MM.1S (cell line): ENCODE results near the gene TOP2B.

Source experiments
- DNase-seq: peaks from one replicate; pipeline ENCODE4 v3.0.0-alpha.2; 2015
- H2AFZ ChIP-seq: fragments of 300-600 bp; sonication (generic); 2 replicates; pipeline ENCODE4 v1.6.0; 2016; ENCODE audit warnings: antibody characterized with exemption, low read length
- H3F3A ChIP-seq: fragments of 300-600 bp; sonication (generic); 2 replicates; pipeline ENCODE4 v1.6.1; 2016; ENCODE audit warnings: mild to moderate bottlenecking, antibody characterized with exemption, low read length, moderate library complexity, mixed read lengths; ENCODE audit not compliant: insufficient read depth
- H3K27ac ChIP-seq: fragments of 300-600 bp; sonication (generic); 2 replicates; pipeline ENCODE4 v1.5.1; 2016; ENCODE audit warnings: mild to moderate bottlenecking, low read length
- H3K27me3 ChIP-seq: fragments of 300-600 bp; sonication (generic); replicated peaks from 2 replicates; pipeline ENCODE4 v1.6.0; 2016; ENCODE audit warnings: low read length; ENCODE audit not compliant: insufficient read depth
- H3K36me3 ChIP-seq: fragments of 300-600 bp; sonication (generic); replicated peaks from 2 replicates; pipeline ENCODE4 v1.6.1; 2016; ENCODE audit warnings: mild to moderate bottlenecking, low read length, mixed read lengths; ENCODE audit not compliant: insufficient read depth
- H3K4me1 ChIP-seq: fragments of 300-600 bp; sonication (generic); 2 replicates; pipeline ENCODE4 v1.6.1; 2016; ENCODE audit warnings: low read length, mixed read lengths
- H3K4me2 ChIP-seq: fragments of 300-600 bp; sonication (generic); 2 replicates; pipeline ENCODE4 v1.6.0; 2016; ENCODE audit warnings: low read depth, low read length
- H3K4me3 ChIP-seq: fragments of 300-600 bp; sonication (generic); 2 replicates; pipeline ENCODE4 v1.5.1; 2016; ENCODE audit warnings: low read length, mixed read lengths
- H3K79me2 ChIP-seq: fragments of 300-600 bp; sonication (generic); 2 replicates; pipeline ENCODE4 v1.6.1; 2016; ENCODE audit warnings: mixed run types, low read length, mixed read lengths
- H3K9ac ChIP-seq: fragments of 300-600 bp; sonication (generic); 2 replicates; pipeline ENCODE4 v1.6.1; 2016; ENCODE audit warnings: low read length, mixed read lengths
- H3K9me2 ChIP-seq: fragments of 300-600 bp; sonication (generic); replicated peaks from 2 replicates; pipeline ENCODE4 v1.6.1; 2016; ENCODE audit warnings: mild to moderate bottlenecking, low read length, mixed read lengths; ENCODE audit not compliant: insufficient read depth
- H3K9me3 ChIP-seq: fragments of 300-600 bp; sonication (generic); replicated peaks from 2 replicates; pipeline ENCODE4 v1.6.1; 2016; ENCODE audit warnings: mild to moderate bottlenecking, low read length, mixed read lengths; ENCODE audit not compliant: insufficient read depth
- H4K20me1 ChIP-seq: fragments of 300-600 bp; sonication (generic); 2 replicates; pipeline ENCODE4 v1.6.1; 2016; ENCODE audit warnings: mild to moderate bottlenecking, low read length, moderate library complexity, mixed read lengths; ENCODE audit not compliant: insufficient read depth
- CTCF ChIP-seq: fragments of 300-600 bp; sonication (generic); IDR thresholded peaks from 2 replicates; pipeline ENCODE4 v1.5.1; 2016; ENCODE audit warnings: antibody characterized with exemption, low read length, mixed read lengths
- EZH2 ChIP-seq: fragments of 300-600 bp; sonication (generic); optimal IDR thresholded peaks from 2 replicates; pipeline ENCODE3; 2017; ENCODE audit warnings: low read depth, mild to moderate bottlenecking, antibody characterized with exemption, low read length, mixed read lengths
- EZH2phosphoT487 ChIP-seq: fragments of 300-600 bp; sonication (generic); IDR thresholded peaks from 2 replicates; pipeline ENCODE4 v1.6.1; 2018; ENCODE audit warnings: antibody characterized with exemption, low read length

TOP2B gene

GRCh38 chr3:25673738-25674298, 9.1 kb upstream of the TOP2B start:
- Histone ChIP-seq H3K9me3 (no peaks in the 10 kb centered on the region), H3K4me1 (0 out of 2 replicates have a peak, but pooled peaks cover 4% of the 10 kb centered on the region), H3K9ac (no peak overlapping the region), H3K9me2 (no peaks in the 10 kb centered on the region), H3K36me3 (no peaks in the 10 kb centered on the region), H4K20me1 (no peaks in the 10 kb centered on the region), H2AFZ (no peak overlapping the region), H3K4me2 (no peak overlapping the region), H3K27me3 (no peaks in the 10 kb centered on the region), H3K27ac (no peak overlapping the region), H3K4me3 (no peak overlapping the region), H3K79me2 (no peaks in the 10 kb centered on the region), H3F3A (no peaks in the 10 kb centered on the region)
- no peak for TF ChIP-seq EZH2phosphoT487
- TF ChIP-seq EZH2 = no peak
- TF ChIP-seq CTCF = no peak
- DNase-seq = no peak

GRCh38 chr3:25665315-25666280, 891 bp upstream of the TOP2B start:
- no peaks in the 10 kb centered on the region for H3K27me3 ChIP-seq
- H3K36me3 ChIP-seq = no peaks in the 10 kb centered on the region
- no peaks in the 10 kb centered on the region for H3K9me2 ChIP-seq
- H3K4me1 ChIP-seq = peaks cover 19% of the 10 kb centered on the region
- H4K20me1 ChIP-seq = no peaks in the 10 kb centered on the region
- H2AFZ ChIP-seq = peak overlapping the region; percentile 79
- peaks cover 36% of the 10 kb centered on the region for H3K79me2 ChIP-seq
- TF ChIP-seq EZH2 (no peak), CTCF (no peak), EZH2phosphoT487 (no peak)
- H3K4me3 ChIP-seq = peak overlapping the region; percentile 74
- H3F3A ChIP-seq = peaks cover 26% of the 10 kb centered on the region
- no peak for DNase-seq
- H3K9ac ChIP-seq = peak overlapping the region; percentile 78
- peak overlapping the region; percentile 89 for H3K27ac ChIP-seq
- H3K9me3 ChIP-seq = no peaks in the 10 kb centered on the region
- H3K4me2 ChIP-seq = peak overlapping the region; percentile 82

GRCh38 chr3:25663869-25664811, 567 bp downstream of the TOP2B start:
- DNase-seq = peak; percentile 45
- H4K20me1 ChIP-seq = 0 out of 2 replicates have a peak, but pooled peaks cover 2% of the 10 kb centered on the region
- H3K4me3 ChIP-seq = peak overlapping the region; percentile 74
- peaks cover 31% of the 10 kb centered on the region for H3K4me1 ChIP-seq
- H3K4me2 ChIP-seq = peak overlapping the region; percentile 95
- H3K27ac ChIP-seq = peak overlapping the region; percentile 89
- TF ChIP-seq EZH2 (no peak), CTCF (0 out of 2 replicates have a peak, but pooled peaks have one; percentile 5), EZH2phosphoT487 (no peak)
- H3K9me2 ChIP-seq = no peaks in the 10 kb centered on the region
- H3K27me3 ChIP-seq = no peaks in the 10 kb centered on the region
- peaks cover 51% of the 10 kb centered on the region for H3K79me2 ChIP-seq
- H3F3A ChIP-seq = peaks cover 26% of the 10 kb centered on the region
- peak overlapping the region; percentile 14; the same call in 1 of the 2 replicates for H2AFZ ChIP-seq
- H3K36me3 ChIP-seq = no peaks in the 10 kb centered on the region
- peak overlapping the region; percentile 78 for H3K9ac ChIP-seq
- H3K9me3 ChIP-seq = no peaks in the 10 kb centered on the region
